ENCODE measurements around the gene GPN3. TPM values are rescaled to one million over a fixed set of nuclear protein-coding genes. Genes with fewer than 3 reads are reported as not detected.

GPN3 gene
- total and polyA plus RNA-seq, 2 donors (not counting 1 experiment from before 2014, with no cell fraction given) = 6.7 to 13.4 TPM

GRCh38 chr12:110505332-110505731 is 37.3 kb upstream of the GPN3 start:
- Histone ChIP-seq H3K36me3 (replicated peaks in 1 of 2; ENCODE audit: control extremely low read depth in 1 of 2, control insufficient read depth in 1 of 2, extremely low read depth in 1 of 2, insufficient read depth in 2 of 2, low read length in 1 of 2) (no peaks in the 10 kb centered on the region), H3K4me2 (replicated peaks; ENCODE audit: low read depth, low read length, poor library complexity, severe bottlenecking) (no peak overlapping the region), H4K20me1 (ENCODE audit: control insufficient read depth, insufficient read depth, low read length, poor library complexity, severe bottlenecking) (no peaks in the 10 kb centered on the region), H3K79me2 (ENCODE audit: control insufficient read depth, insufficient read depth, low read length) (peaks cover 24% of the 10 kb centered on the region), H3K4me1 (ENCODE audit: control insufficient read depth in 2 of 2, insufficient read depth in 2 of 2, low read length in 2 of 2) (peaks cover 15 to 18% of the 10 kb centered on the region in 2 donors), H3K27me3 (replicated peaks in 1 of 4; ENCODE audit: control extremely low read depth in 1 of 4, control insufficient read depth in 3 of 4, insufficient read depth in 4 of 4, low read length in 3 of 4) (no peaks in the 10 kb centered on the region), H3K27ac (ENCODE audit: low read length in 2 of 2) (no peak overlapping the region), H2AFZ (ENCODE audit: insufficient read depth, low read depth, low read length, poor library complexity, severe bottlenecking) (no peak overlapping the region), H3K9ac (ENCODE audit: low read length) (no peak overlapping the region), H3K9me3 (ENCODE audit: control extremely low read depth in 1 of 3, control insufficient read depth in 2 of 3, insufficient read depth in 1 of 3, low read length in 2 of 3) (no peaks in the 10 kb centered on the region), H3K4me3 (ENCODE audit: control extremely low read depth in 1 of 5, extremely low read depth in 1 of 5, insufficient read depth in 1 of 5, low read depth in 2 of 5, low read length in 4 of 5) (no peak overlapping the region)
- Mint-ChIP-seq H3K27ac (no peak overlapping the region), H3K27me3 (no peaks in the 10 kb centered on the region), H3K9me3 (ENCODE audit: insufficient read depth) (no peaks in the 10 kb centered on the region), H3K4me3 (no peak overlapping the region), H3K4me1 (peaks cover 18% of the 10 kb centered on the region)
- CTCF ChIA-PET = no interaction called here
- ATAC-seq (ENCODE audit: low read depth) = no peak
- TF ChIP-seq, protein P1, sequence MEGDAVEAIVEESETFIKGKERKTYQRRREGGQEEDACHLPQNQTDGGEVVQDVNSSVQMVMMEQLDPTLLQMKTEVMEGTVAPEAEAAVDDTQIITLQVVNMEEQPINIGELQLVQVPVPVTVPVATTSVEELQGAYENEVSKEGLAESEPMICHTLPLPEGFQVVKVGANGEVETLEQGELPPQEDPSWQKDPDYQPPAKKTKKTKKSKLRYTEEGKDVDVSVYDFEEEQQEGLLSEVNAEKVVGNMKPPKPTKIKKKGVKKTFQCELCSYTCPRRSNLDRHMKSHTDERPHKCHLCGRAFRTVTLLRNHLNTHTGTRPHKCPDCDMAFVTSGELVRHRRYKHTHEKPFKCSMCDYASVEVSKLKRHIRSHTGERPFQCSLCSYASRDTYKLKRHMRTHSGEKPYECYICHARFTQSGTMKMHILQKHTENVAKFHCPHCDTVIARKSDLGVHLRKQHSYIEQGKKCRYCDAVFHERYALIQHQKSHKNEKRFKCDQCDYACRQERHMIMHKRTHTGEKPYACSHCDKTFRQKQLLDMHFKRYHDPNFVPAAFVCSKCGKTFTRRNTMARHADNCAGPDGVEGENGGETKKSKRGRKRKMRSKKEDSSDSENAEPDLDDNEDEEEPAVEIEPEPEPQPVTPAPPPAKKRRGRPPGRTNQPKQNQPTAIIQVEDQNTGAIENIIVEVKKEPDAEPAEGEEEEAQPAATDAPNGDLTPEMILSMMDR (IDR thresholded peaks at IDR 0.05) = no peak
- no peak for TF ChIP-seq EZH2 (IDR thresholded peaks at IDR 0.05; ENCODE audit: borderline replicate concordance, insufficient read depth, low read depth, low read length, poor library complexity, severe bottlenecking)
- intact Hi-C loops (cut with micrococcal nuclease) = no loop called here
- WGBS (ENCODE audit: insufficient coverage) = no CpG with 5 or more reads among the region's 3 CpGs
- DNase-seq = no peak
- POLR2A ChIA-PET = no interaction called here

GRCh38 chr12:110503432-110503831 is 35.4 kb upstream of the GPN3 start:
- Histone ChIP-seq H3K79me2 (ENCODE audit: control insufficient read depth, insufficient read depth, low read length) (peaks cover 41% of the 10 kb centered on the region), H3K4me3 (ENCODE audit: control extremely low read depth in 1 of 5, extremely low read depth in 1 of 5, insufficient read depth in 1 of 5, low read depth in 2 of 5, low read length in 4 of 5) (no peak overlapping the region), H2AFZ (ENCODE audit: insufficient read depth, low read depth, low read length, poor library complexity, severe bottlenecking) (no peak overlapping the region), H3K27me3 (replicated peaks in 1 of 4; ENCODE audit: control extremely low read depth in 1 of 4, control insufficient read depth in 3 of 4, insufficient read depth in 4 of 4, low read length in 3 of 4) (no peaks in the 10 kb centered on the region), H4K20me1 (ENCODE audit: control insufficient read depth, insufficient read depth, low read length, poor library complexity, severe bottlenecking) (no peaks in the 10 kb centered on the region), H3K9me3 (ENCODE audit: control extremely low read depth in 1 of 3, control insufficient read depth in 2 of 3, insufficient read depth in 1 of 3, low read length in 2 of 3) (no peaks in the 10 kb centered on the region), H3K27ac (ENCODE audit: low read length in 2 of 2) (no peak overlapping the region), H3K9ac (ENCODE audit: low read length) (no peak overlapping the region), H3K4me2 (replicated peaks; ENCODE audit: low read depth, low read length, poor library complexity, severe bottlenecking) (no peak overlapping the region), H3K36me3 (replicated peaks in 1 of 2; ENCODE audit: control extremely low read depth in 1 of 2, control insufficient read depth in 1 of 2, extremely low read depth in 1 of 2, insufficient read depth in 2 of 2, low read length in 1 of 2) (no peaks in the 10 kb centered on the region), H3K4me1 (ENCODE audit: control insufficient read depth in 2 of 2, insufficient read depth in 2 of 2, low read length in 2 of 2) (peaks cover 19 to 20% of the 10 kb centered on the region in 2 donors)
- no peak for TF ChIP-seq EZH2 (IDR thresholded peaks at IDR 0.05; ENCODE audit: borderline replicate concordance, insufficient read depth, low read depth, low read length, poor library complexity, severe bottlenecking)
- TF ChIP-seq, protein P1 (IDR thresholded peaks at IDR 0.05) = no peak
- ATAC-seq (ENCODE audit: low read depth) = no peak
- H3K4me3 Mint-ChIP-seq = peak overlapping the region; percentile 32
- no peaks in the 10 kb centered on the region for H3K9me3 Mint-ChIP-seq (ENCODE audit: insufficient read depth)
- peak overlapping the region; percentile 64 for H3K27ac Mint-ChIP-seq
- ChIA-PET POLR2A (interaction anchor here (0.6 to 0.8 kb wide), 3 partner anchors 34 to 199 kb away, joined by 3 to 4 read pairs (median 3); no protein-coding TSS in a partner anchor), CTCF (interaction anchor here (0.6 to 4.3 kb wide), 7 partner anchors 10 to 384 kb away, joined by 3 to 25 read pairs (median 4); partner anchors contain the start of genes FAM216A and GPN3)
- WGBS (ENCODE audit: insufficient coverage) = no CpG with 5 or more reads among the region's 1 CpG
- no peak for DNase-seq
- peaks cover 29% of the 10 kb centered on the region for H3K4me1 Mint-ChIP-seq
- no peaks in the 10 kb centered on the region for H3K27me3 Mint-ChIP-seq
- intact Hi-C loops (cut with micrococcal nuclease) = loop anchor here (2.0 to 5.0 kb wide), 2 partner anchors 99 to 221 kb away; partner anchors contain the start of gene ATP2A2
